ENCODE results near the gene DUSP22. TPM values are rescaled to one million over a fixed set of nuclear protein-coding genes. Genes with fewer than 3 reads are reported as not detected.

DUSP22 gene
- total RNA-seq, 4 donors from 2014 or later = 35.4 to 213 (median 49.5) TPM

GRCh38 chr6:390914-391558 lies 98.7 kb downstream of the DUSP22 start:
- H3K27me3 ChIP-seq = peaks cover 93% of the 10 kb centered on the region
- peak overlapping the region; percentile 47 to 73 (median 54) for H3K27ac ChIP-seq
- in situ Hi-C loops (cut with MboI; ENCODE audit: low pct_ligation_motif_present in 1 of 4, low pct_unique_long_range_greater_than_20kb in 1 of 4, low sequenced_read_pairs in 3 of 4) (no loop called here), intact Hi-C loops (cut with DNase I; ENCODE audit: low total_unique reads) (no loop called here)
- H3K4me1 ChIP-seq = peaks cover 0 to 25% (median 17%) of the 10 kb centered on the region in 4 donors
- TF ChIP-seq CTCF (IDR thresholded peaks at IDR 0.05) = no peak
- TF ChIP-seq POLR2AphosphoS5 (IDR thresholded peaks at IDR 0.05) = no peak
- no peak for TF ChIP-seq POLR2A (IDR thresholded peaks at IDR 0.05)
- no peak for DNase-seq
- no peaks in the 10 kb centered on the region for H3K9me3 ChIP-seq
- H3K4me3 ChIP-seq = peak overlapping the region in 3 of 4 donors; percentile 24 to 58 (median 34)
- H3K36me3 ChIP-seq = no peaks in the 10 kb centered on the region
- 0 to 5% methylated on average over 5 to 43 of the region's 44 CpGs for WGBS, 2 donors (ENCODE audit: low coverage in 1 of 2)

GRCh38 chr6:391559-392440 lies 99.5 kb downstream of the DUSP22 start, which contains the start of gene IRF4:
Gene IRF4 (plus strand): TSS chr6:391752. CDS start chr6:393153, 1,401 bp downstream.
- 4% methylated on average over 66 of the region's 82 CpGs; no CpG with 5 or more reads in 1 of the 2 donors for WGBS, 2 donors (ENCODE audit: low coverage in 1 of 2)
- peak within 1 kb of the TSS; percentile 47 to 73 (median 58) for H3K27ac ChIP-seq
- DNase-seq = peak; percentile 73

GRCh38 chr6:392441-393390 lies 100.4 kb downstream of the DUSP22 start:
- peaks cover 0 to 25% (median 17%) of the 10 kb centered on the region in 4 donors for H3K4me1 ChIP-seq
- TF ChIP-seq EP300 (IDR thresholded peaks at IDR 0.05; ENCODE audit: low read depth) = no peak
- no peak for TF ChIP-seq CTCF (IDR thresholded peaks at IDR 0.05)
- TF ChIP-seq POLR2A (IDR thresholded peaks at IDR 0.05) = no peak
- no peak for TF ChIP-seq POLR2AphosphoS5 (IDR thresholded peaks at IDR 0.05)
- in situ Hi-C loops (cut with MboI; ENCODE audit: low pct_ligation_motif_present in 1 of 4, low pct_unique_long_range_greater_than_20kb in 1 of 4, low sequenced_read_pairs in 3 of 4) (no loop called here), intact Hi-C loops (cut with DNase I; ENCODE audit: low total_unique reads) (no loop called here)
- H3K4me3 ChIP-seq = peak overlapping the region; percentile 24 to 58 (median 34)
- peak overlapping the region; percentile 1 to 73 (median 58) for H3K27ac ChIP-seq
- H3K27me3 ChIP-seq = peaks cover 84% of the 10 kb centered on the region
- no peaks in the 10 kb centered on the region for H3K9me3 ChIP-seq
- WGBS, 2 donors (ENCODE audit: low coverage in 1 of 2) = 12% methylated on average over 44 of the region's 108 CpGs; no CpG with 5 or more reads in 1 of the 2 donors
- H3K36me3 ChIP-seq = no peaks in the 10 kb centered on the region
- DNase-seq = no peak

More at GRCh38 chr6:391559-392440, 99.5 kb downstream of the DUSP22 start, which contains the start of gene IRF4:
- Histone ChIP-seq H3K4me1 (peaks cover 0 to 25% (median 17%) of the 10 kb centered on the region in 4 donors), H3K9me3 (no peaks in the 10 kb centered on the region), H3K27me3 (peaks cover 89% of the 10 kb centered on the region), H3K36me3 (no peaks in the 10 kb centered on the region), H3K4me3 (peak within 1 kb of the TSS; percentile 24 to 58 (median 34))
- in situ Hi-C loops (cut with MboI; ENCODE audit: low pct_ligation_motif_present in 1 of 4, low pct_unique_long_range_greater_than_20kb in 1 of 4, low sequenced_read_pairs in 3 of 4) (no loop called here), intact Hi-C loops (cut with DNase I; ENCODE audit: low total_unique reads) (no loop called here)
- TF ChIP-seq EP300 (IDR thresholded peaks at IDR 0.05; ENCODE audit: low read depth) (no peak), POLR2AphosphoS5 (IDR thresholded peaks at IDR 0.05) (peak; percentile 55 to 93 (median 81)), POLR2A (IDR thresholded peaks at IDR 0.05) (peak; percentile 44)
